ENCODE results near the gene VPS37C. TPM values are rescaled to one million over a fixed set of nuclear protein-coding genes. Genes with fewer than 3 reads are reported as not detected.
"Not testable (repeated sequence)": the region's sequence is repeated elsewhere in the genome, so short reads cannot be mapped to it uniquely, and the experiment has no call there.

VPS37C gene
- total RNA-seq, 1 donor from 2014 or later = 9.9 TPM

GRCh38 chr11:61170566-61170965 is 9.3 kb upstream of the VPS37C start:
- Mint-ChIP-seq H3K9me3 (peaks cover 10% of the 10 kb centered on the region), H3K4me3 (no peak overlapping the region), H3K27ac (no peak overlapping the region), H3K4me1 (peaks cover under 1% of the 10 kb centered on the region), H3K27me3 (ENCODE audit: insufficient read depth, low read depth) (peaks cover 7% of the 10 kb centered on the region), H3K36me3 (no peaks in the 10 kb centered on the region)
- Histone ChIP-seq H4K20me1 (ENCODE audit: low read depth) (no peaks in the 10 kb centered on the region), H3K9me3 (ENCODE audit: low read depth) (no peaks in the 10 kb centered on the region), H3K4me3 (no peak overlapping the region), H2AFZ (replicated peaks) (no peak overlapping the region), H3K27ac (no peak overlapping the region), H3K9ac (no peak overlapping the region), H3K79me2 (ENCODE audit: low read depth) (no peaks in the 10 kb centered on the region), H3K4me2 (no peak overlapping the region), H3K36me3 (no peaks in the 10 kb centered on the region), H3K4me1 (no peaks in the 10 kb centered on the region), H3K27me3 (no peaks in the 10 kb centered on the region), H3F3A (ENCODE audit: low read depth) (no peaks in the 10 kb centered on the region)
- no peak for TF ChIP-seq EZH2phosphoT487 (IDR thresholded peaks at IDR 0.05)
- no peak for DNase-seq (ENCODE audit: low spot score)

GRCh38 chr11:61168800-61169199 is 7.6 kb upstream of the VPS37C start:
- Mint-ChIP-seq H3K27ac (no peak overlapping the region), H3K36me3 (no peaks in the 10 kb centered on the region), H3K27me3 (ENCODE audit: insufficient read depth, low read depth) (peaks cover 7% of the 10 kb centered on the region), H3K9me3 (peaks cover 10% of the 10 kb centered on the region), H3K4me3 (no peak overlapping the region), H3K4me1 (peaks cover 6% of the 10 kb centered on the region)
- peaks cover 4% of the 10 kb centered on the region for H3K4me1 ChIP-seq
- no peaks in the 10 kb centered on the region for H3K27me3 ChIP-seq
- H3K9me3 ChIP-seq (ENCODE audit: low read depth) = no peaks in the 10 kb centered on the region
- H3K79me2 ChIP-seq (ENCODE audit: low read depth) = no peaks in the 10 kb centered on the region
- H3F3A ChIP-seq (ENCODE audit: low read depth) = no peaks in the 10 kb centered on the region
- no peak overlapping the region for H3K27ac ChIP-seq
- no peak overlapping the region for H3K4me3 ChIP-seq
- TF ChIP-seq EZH2 (IDR thresholded peaks at IDR 0.05) (no peak), EZH2phosphoT487 (IDR thresholded peaks at IDR 0.05) (no peak), CTCF (IDR thresholded peaks at IDR 0.05) (no peak)
- H4K20me1 ChIP-seq (ENCODE audit: low read depth) = no peaks in the 10 kb centered on the region
- no peaks in the 10 kb centered on the region for H3K36me3 ChIP-seq
- DNase-seq (ENCODE audit: low spot score) = no peak
- H3K9ac ChIP-seq = no peak overlapping the region
- no peak overlapping the region for H3K4me2 ChIP-seq
- no peak overlapping the region for H2AFZ ChIP-seq (replicated peaks)

- Histone ChIP-seq H3K4me3 (no peak overlapping the region), H3K9ac (no peak overlapping the region), H3K79me2 (ENCODE audit: low read depth) (no peaks in the 10 kb centered on the region), H2AFZ (replicated peaks) (no peak overlapping the region), H4K20me1 (ENCODE audit: low read depth) (no peaks in the 10 kb centered on the region), H3F3A (ENCODE audit: low read depth) (no peaks in the 10 kb centered on the region), H3K4me2 (no peak overlapping the region), H3K27me3 (no peaks in the 10 kb centered on the region), H3K36me3 (no peaks in the 10 kb centered on the region), H3K4me1 (peaks cover 4% of the 10 kb centered on the region), H3K27ac (no peak overlapping the region), H3K9me3 (ENCODE audit: low read depth) (no peaks in the 10 kb centered on the region)
- Mint-ChIP-seq H3K4me3 (no peak overlapping the region), H3K27me3 (ENCODE audit: insufficient read depth, low read depth) (peaks cover 6% of the 10 kb centered on the region), H3K36me3 (no peaks in the 10 kb centered on the region), H3K9me3 (peaks cover 7% of the 10 kb centered on the region), H3K27ac (no peak overlapping the region), H3K4me1 (peaks cover 7% of the 10 kb centered on the region)
- TF ChIP-seq EZH2 (IDR thresholded peaks at IDR 0.05) = no peak
- no peak for TF ChIP-seq CTCF (IDR thresholded peaks at IDR 0.05)
- no peak for TF ChIP-seq EZH2phosphoT487 (IDR thresholded peaks at IDR 0.05)
- DNase-seq (ENCODE audit: low spot score) = no peak
Measured at GRCh38 chr11:61168042-61168688, 6.9 kb upstream of the VPS37C start.

GRCh38 chr11:61166331-61166730 is 5.1 kb upstream of the VPS37C start:
- H3K27ac ChIP-seq = not testable (repeated sequence)

GRCh38 chr11:61165785-61166184 is 4.6 kb upstream of the VPS37C start:
- not testable (repeated sequence) for H3K9me3 ChIP-seq (ENCODE audit: low read depth); DNase-seq (ENCODE audit: low spot score); H3K27ac Mint-ChIP-seq; H3K27me3 Mint-ChIP-seq (ENCODE audit: insufficient read depth, low read depth); H3F3A ChIP-seq (ENCODE audit: low read depth); H3K9ac ChIP-seq; H3K4me3 ChIP-seq; H3K36me3 Mint-ChIP-seq; H3K27me3 ChIP-seq; H3K27ac ChIP-seq; H3K4me3 Mint-ChIP-seq; H2AFZ ChIP-seq (replicated peaks); H4K20me1 ChIP-seq (ENCODE audit: low read depth); H3K4me2 ChIP-seq; H3K79me2 ChIP-seq (ENCODE audit: low read depth); H3K9me3 Mint-ChIP-seq; H3K36me3 ChIP-seq
- H3K4me1 ChIP-seq = peaks cover 12% of the 10 kb centered on the region
- peaks cover 21% of the 10 kb centered on the region for H3K4me1 Mint-ChIP-seq

More at GRCh38 chr11:61166331-61166730, 5.1 kb upstream of the VPS37C start:
- H4K20me1 ChIP-seq (ENCODE audit: low read depth); H3K9me3 ChIP-seq (ENCODE audit: low read depth); H3K4me3 ChIP-seq; H3K9me3 Mint-ChIP-seq; H3F3A ChIP-seq (ENCODE audit: low read depth); H3K36me3 ChIP-seq; H3K9ac ChIP-seq; H3K27me3 Mint-ChIP-seq (ENCODE audit: insufficient read depth, low read depth); H3K27me3 ChIP-seq; H2AFZ ChIP-seq (replicated peaks); DNase-seq (ENCODE audit: low spot score); H3K36me3 Mint-ChIP-seq; H3K27ac Mint-ChIP-seq; H3K4me3 Mint-ChIP-seq; H3K4me2 ChIP-seq; H3K79me2 ChIP-seq (ENCODE audit: low read depth): not testable (repeated sequence)
- peaks cover 12% of the 10 kb centered on the region for H3K4me1 ChIP-seq
- H3K4me1 Mint-ChIP-seq = peaks cover 20% of the 10 kb centered on the region
